IMR-90 (cell line): ENCODE data around the gene SIX4.

Experiments used
- CEBPB ChIP-seq: IDR thresholded peaks from 2 replicates; pipeline ENCODE4 v1.6.1; 2012; ENCODE audit warnings: low read depth, low read length, improper control_type of control experiment
- CHD1 ChIP-seq: IDR thresholded peaks from 2 replicates; pipeline ENCODE4 v1.6.1; 2012; ENCODE audit warnings: low read depth, low read length, improper control_type of control experiment
- CTCF ChIP-seq: conservative IDR thresholded peaks from 2 replicates; pipeline ENCODE4 v1.5.1; 2012; ENCODE audit warnings: mild to moderate bottlenecking, low read depth, low read length, improper control_type of control experiment
- ELK1 ChIP-seq: fragments of 150-350 bp; IDR thresholded peaks from 2 replicates; pipeline ENCODE4 v1.6.1; 2016; ENCODE audit warnings: low read depth, mild to moderate bottlenecking, low read length, moderate library complexity, borderline replicate concordance
- FOS ChIP-seq: fragments of 150-350 bp; IDR thresholded peaks from 2 replicates; pipeline ENCODE4 v1.6.1; 2016; ENCODE audit warnings: low read depth, low read length
- MAFK ChIP-seq: IDR thresholded peaks from 2 replicates; pipeline ENCODE4 v1.6.1; 2012; ENCODE audit warnings: low read depth, low read length, improper control_type of control experiment
- MAZ ChIP-seq: IDR thresholded peaks from 2 replicates; pipeline ENCODE4 v1.6.1; 2012; ENCODE audit warnings: low read depth, mild to moderate bottlenecking, low read length, improper control_type of control experiment, moderate library complexity, borderline replicate concordance
- MXI1 ChIP-seq: IDR thresholded peaks from 2 replicates; pipeline ENCODE4 v1.6.1; 2012; ENCODE audit warnings: low read depth, mild to moderate bottlenecking, low read length, moderate library complexity, borderline replicate concordance
- NFE2L2 ChIP-seq: fragments of 150-350 bp; IDR thresholded peaks from 2 replicates; pipeline ENCODE4 v1.6.1; 2016; ENCODE audit warnings: low read depth, mild to moderate bottlenecking, low read length
- POLR2A ChIP-seq: IDR thresholded peaks from 2 replicates; pipeline ENCODE4 v1.6.1; 2012; ENCODE audit warnings: mild to moderate bottlenecking, low read depth, low read length
- RAD21 ChIP-seq: IDR thresholded peaks from 2 replicates; pipeline ENCODE4 v1.6.1; 2012; ENCODE audit warnings: low read length, improper control_type of control experiment
- RCOR1 ChIP-seq: IDR thresholded peaks from 2 replicates; pipeline ENCODE4 v1.6.1; 2012; ENCODE audit warnings: mild to moderate bottlenecking, low read length, improper control_type of control experiment; ENCODE audit not compliant: insufficient replicate concordance
- RFX5 ChIP-seq: IDR thresholded peaks from 2 replicates; pipeline ENCODE4 v1.8.0; 2012; ENCODE audit warnings: low read depth, mild to moderate bottlenecking, low read length, moderate library complexity
- USF2 ChIP-seq: fragments of 150-350 bp; IDR thresholded peaks from 2 replicates; pipeline ENCODE4 v1.6.1; 2017; ENCODE audit warnings: mild to moderate bottlenecking, antibody characterized with exemption, low read length, low read depth

GRCh38 chr14:60720391-60720790, 3.8 kb downstream of the SIX4 start:
- TF ChIP-seq CTCF (no peak), ELK1 (no peak), RAD21 (no peak), RCOR1 (no peak), POLR2A (no peak), MAFK (no peak), MXI1 (no peak), FOS (no peak), CEBPB (no peak), NFE2L2 (no peak), USF2 (no peak), MAZ (no peak), CHD1 (no peak), RFX5 (no peak)
